Panc1 (cell line): ENCODE results near the gene ZFP36L1. TPM values are rescaled to one million over a fixed set of nuclear protein-coding genes. Genes with fewer than 3 reads are reported as not detected.
A peak's percentile ranks its signal among the peaks of the same experiment; 100 is the strongest.

Experiments used
- ATAC-seq: fragments of 200-7000 bp; cut with Tn5 transposase; 2 replicates; pipeline ENCODE4 v1.9.1; 2020; ENCODE audit warnings: mild to moderate bottlenecking, moderate library complexity
- BruUV-seq: library from RNA; stranded (reverse); fragments of 400-500 nt; replicated peaks from 2 replicates; lab custom pipeline; 2021; lab: Mats Ljungman, UMichigan
- CTCF ChIA-PET: fragments of 300-600 bp; sonication (Branson Sonifier 250); formaldehyde crosslinking; loops from one replicate; lab custom pipeline; 2022; ENCODE audit warnings: antibody characterized with exemption; lab: Charles Lee
- POLR2A ChIA-PET: fragments of 300-600 bp; sonication (Branson Sonifier 250); formaldehyde crosslinking; loops from one replicate; lab custom pipeline; 2022; ENCODE audit warnings: antibody characterized with exemption; lab: Charles Lee
- DNase-seq: peaks from one replicate; pipeline ENCODE4 v3.0.0-alpha.2; 2010; ENCODE audit warnings: low read depth, low spot score
- H3K27ac ChIP-seq: 2 replicates; pipeline ENCODE4 v1.5.1; 2011; ENCODE audit warnings: mild to moderate bottlenecking, low read length, inconsistent platforms
- H3K27me3 ChIP-seq: fragments of 200-500 bp; sonication (Bioruptor generic); 2 replicates; pipeline ENCODE4 v1.6.0; 2014; ENCODE audit warnings: low read length, inconsistent platforms; ENCODE audit not compliant: control insufficient read depth, insufficient read depth
- H3K36me3 ChIP-seq: fragments of 200-500 bp; sonication (Bioruptor generic); 2 replicates; pipeline ENCODE4 v1.5.1; 2014; ENCODE audit warnings: inconsistent platforms, mild to moderate bottlenecking, low read length, moderate library complexity; ENCODE audit not compliant: control insufficient read depth, insufficient read depth
- H3K4me1 ChIP-seq: 2 replicates; pipeline ENCODE4 v1.5.1; 2011; ENCODE audit warnings: inconsistent platforms, mild to moderate bottlenecking, low read length, moderate library complexity; ENCODE audit not compliant: control insufficient read depth, insufficient read depth
- H3K4me3 ChIP-seq, 2 experiments: 2 replicates each; pipeline ENCODE4 v1.5.1; 2011 to 2012; ENCODE audit warnings: low read depth in 2 of 2, low read length in 2 of 2, mild to moderate bottlenecking in 2 of 2, inconsistent platforms in 1 of 2, moderate library complexity in 1 of 2
- H3K9me3 ChIP-seq: fragments of 200-500 bp; sonication (Bioruptor generic); 2 replicates; pipeline ENCODE4 v1.5.1; 2014; ENCODE audit warnings: low read depth, mild to moderate bottlenecking, inconsistent platforms, low read length, moderate library complexity; ENCODE audit not compliant: control insufficient read depth, insufficient read depth
- CTCF ChIP-seq: fragments of 450-650 bp; IDR thresholded peaks from 2 replicates; pipeline ENCODE4 v1.5.1; 2017; ENCODE audit warnings: mild to moderate bottlenecking
- POLR2AphosphoS5 ChIP-seq: IDR thresholded peaks from 2 replicates; pipeline ENCODE4 v1.6.1; 2012; ENCODE audit warnings: mild to moderate bottlenecking, low read depth, low read length, moderate library complexity
- REST ChIP-seq, 2 experiments: IDR thresholded peaks; 2 replicates each; pipeline ENCODE4 v1.6.1; 2011 to 2012; ENCODE audit warnings: low read depth in 2 of 2, control low read depth in 1 of 2, low read length in 1 of 2, mild to moderate bottlenecking in 1 of 2, moderate library complexity in 1 of 2; ENCODE audit not compliant: insufficient read depth in 1 of 2
- SIN3A ChIP-seq: IDR thresholded peaks from 2 replicates; pipeline ENCODE4 v1.6.1; 2012; ENCODE audit warnings: low read depth, mild to moderate bottlenecking, low read length, moderate library complexity, borderline replicate concordance; ENCODE audit not compliant: insufficient read depth
- TCF7L2 ChIP-seq: IDR thresholded peaks from 2 replicates; pipeline ENCODE4 v1.6.1; 2011; ENCODE audit warnings: mild to moderate bottlenecking, low read depth, low read length, inconsistent platforms
- in situ Hi-C: cut with HindIII; loops from 2 replicates; pipeline ENCODE4 v1.10.0; 2016; ENCODE audit warnings: low sequenced_read_pairs, low pct_unique_long_range_greater_than_20kb
- intact Hi-C: fragments of 100-400 bp; cut with micrococcal nuclease; formaldehyde crosslinking; loops from one replicate; pipeline ENCODE4 v1.10.0; 2022; ENCODE audit not compliant: unreplicated experiment
- total RNA-seq: library from RNA; stranded (reverse); gene quantifications from one replicate; pipeline ENCODE4 v1.2.1, GENCODE V29; 2021; ENCODE audit not compliant: unreplicated experiment

The ZFP36L1 gene
- total RNA-seq, 1 experiment from 2014 or later, result 84.9 TPM

- POLR2A ChIA-PET, result no interaction called here
- H3K27ac ChIP-seq, result peak overlapping the region; percentile 81; the same call in 1 of the 2 replicates
Measured at GRCh38 chr14:68817506-68818212, 24.8 kb upstream of the ZFP36L1 start.

More at GRCh38 chr14:68817506-68818212, 24.8 kb upstream of the ZFP36L1 start:
- CTCF ChIA-PET, result interaction anchor here (0.6 kb wide), 2 partner anchors 873 to 982 kb away, joined by 6 read pairs; no protein-coding TSS in a partner anchor
- BruUV-seq, result no TSS peak
- DNase-seq (no peak), ATAC-seq (no peak)
- peaks cover 23% of the 10 kb centered on the region for H3K4me1 ChIP-seq
- no peak for TF ChIP-seq SIN3A
- TF ChIP-seq TCF7L2, result no peak
- TF ChIP-seq REST (IDR thresholded peaks at IDR 0.05; ENCODE audit: insufficient read depth in 1 of 2, low read depth in 2 of 2, low read length in 1 of 2), result no peak
- TF ChIP-seq POLR2AphosphoS5, result no peak
- TF ChIP-seq CTCF, result no peak
- no peaks in the 10 kb centered on the region for H3K27me3 ChIP-seq
- H3K4me3 ChIP-seq, result no peak overlapping the region
- no peaks in the 10 kb centered on the region for H3K36me3 ChIP-seq
- no peaks in the 10 kb centered on the region for H3K9me3 ChIP-seq
- in situ Hi-C loops (no loop called here), intact Hi-C loops (loop anchor here (2.0 kb wide), 2 partner anchors 569 to 883 kb away; no protein-coding TSS in a partner anchor)
